H1 (cell line): ENCODE results near the gene MUC5B. TPM values are rescaled to one million over a fixed set of nuclear protein-coding genes. Genes with fewer than 3 reads are reported as not detected.

Experiments
- SP2 ChIP-seq: IDR thresholded peaks from 2 replicates; pipeline ENCODE4 v1.6.1; 2012; ENCODE audit warnings: mild to moderate bottlenecking, low read length, inconsistent platforms
- polyA plus RNA-seq, 7 experiments: library from polyadenylated mRNA; depleted of rRNA in 3 of 7; stranded (reverse) in 5 of 7; unstranded in 2 of 7; fragments of >200 nt in 5 of 7; fragments of 200-250 nt in 2 of 7; gene quantifications; 1 replicate in 5 of 7; 2 replicates in 1 of 7; 4 replicates in 1 of 7; pipeline versions ENCODE4 v1.2.1 to v1.2.3, GENCODE V29; 2011 to 2013; ENCODE audit warnings: missing spikeins in 2 of 7, mixed read lengths in 2 of 7
- total RNA-seq: library from RNA; stranded (reverse); fragmentation: NEBNext Ultra II Directional; extraction: Animal tissue kit (Norgen Biotek cat#: 25700); gene quantifications from 2 replicates; pipeline ENCODE4 v1.2.1, GENCODE V29; 2021
- TF ChIP-seq, protein P1 (sequence below): IDR thresholded peaks from 2 replicates; pipeline ENCODE4 v1.6.1; 2012; ENCODE audit warnings: low read length, inconsistent platforms

The MUC5B gene
- total and polyA plus RNA-seq, 2 of the 8 experiments (the other 6 are each of a cell fraction or from before 2014, with no cell fraction given): 0.02 to 0.03 TPM

DNA sequence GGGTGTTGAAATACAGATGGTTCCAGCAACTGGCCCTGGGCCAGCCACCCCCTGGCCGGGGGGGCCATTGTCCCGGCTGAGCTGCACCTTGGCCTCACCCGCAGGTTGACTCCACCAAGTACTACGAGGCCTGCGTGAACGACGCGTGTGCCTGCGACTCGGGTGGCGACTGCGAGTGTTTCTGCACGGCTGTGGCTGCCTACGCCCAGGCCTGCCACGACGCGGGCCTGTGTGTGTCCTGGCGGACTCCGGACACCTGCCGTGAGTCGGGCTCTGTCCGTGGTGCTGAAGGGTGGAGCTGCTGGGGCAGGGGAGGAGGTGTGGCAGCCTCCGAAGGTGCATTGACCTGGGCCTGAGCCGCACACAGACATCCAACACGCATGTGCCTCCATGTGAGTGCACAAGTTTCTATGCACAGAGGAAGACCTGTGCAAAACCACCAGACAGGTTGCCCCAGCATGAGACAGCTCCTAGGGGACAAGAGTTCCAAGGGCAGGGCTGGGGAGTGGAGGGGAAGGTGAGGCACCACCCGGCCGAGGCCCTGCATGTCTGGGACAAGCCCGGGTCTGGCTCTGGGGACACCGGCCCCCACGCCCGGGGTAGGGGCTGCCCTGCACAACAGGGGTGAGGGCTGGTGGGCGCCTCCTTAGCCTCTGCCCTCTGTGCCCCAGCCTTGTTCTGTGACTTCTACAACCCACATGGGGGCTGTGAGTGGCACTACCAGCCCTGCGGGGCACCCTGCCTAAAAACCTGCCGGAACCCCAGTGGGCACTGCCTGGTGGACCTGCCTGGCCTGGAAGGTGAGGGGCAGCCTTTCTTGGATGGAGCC lies 16.1 kb downstream of the MUC5B start (continued):
- TF ChIP-seq, protein P1, sequence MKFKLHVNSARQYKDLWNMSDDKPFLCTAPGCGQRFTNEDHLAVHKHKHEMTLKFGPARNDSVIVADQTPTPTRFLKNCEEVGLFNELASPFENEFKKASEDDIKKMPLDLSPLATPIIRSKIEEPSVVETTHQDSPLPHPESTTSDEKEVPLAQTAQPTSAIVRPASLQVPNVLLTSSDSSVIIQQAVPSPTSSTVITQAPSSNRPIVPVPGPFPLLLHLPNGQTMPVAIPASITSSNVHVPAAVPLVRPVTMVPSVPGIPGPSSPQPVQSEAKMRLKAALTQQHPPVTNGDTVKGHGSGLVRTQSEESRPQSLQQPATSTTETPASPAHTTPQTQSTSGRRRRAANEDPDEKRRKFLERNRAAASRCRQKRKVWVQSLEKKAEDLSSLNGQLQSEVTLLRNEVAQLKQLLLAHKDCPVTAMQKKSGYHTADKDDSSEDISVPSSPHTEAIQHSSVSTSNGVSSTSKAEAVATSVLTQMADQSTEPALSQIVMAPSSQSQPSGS: no peak
- no peak for TF ChIP-seq SP2
